GM21825 (cell line): ENCODE measurements around the gene CFAP97D1.
A peak's percentile ranks its signal among the peaks of the same experiment; 100 is the strongest.

ENCODE experiments used
- ATAC-seq: cut with Tn5 transposase; IDR thresholded peaks from one replicate; pipeline ENCODE4 v1.9.1; 2021; ENCODE audit warnings: mild to moderate bottlenecking, moderate library complexity; ENCODE audit not compliant: unreplicated experiment

Gene CFAP97D1

GRCh38 chr17:43767713-43768059 is 12.5 kb upstream of the CFAP97D1 start:
- ATAC-seq = no peak

- no peak for ATAC-seq
These were observed 11.9 kb upstream of the CFAP97D1 start for GRCh38 chr17:43768382-43768781.

- no peak for ATAC-seq
These were observed 11.3 kb upstream of the CFAP97D1 start for GRCh38 chr17:43768943-43769342.

GRCh38 chr17:43769426-43769825 is 10.8 kb upstream of the CFAP97D1 start:
- no peak for ATAC-seq

- no peak for ATAC-seq
These were observed 10.4 kb upstream of the CFAP97D1 start for GRCh38 chr17:43769859-43770258.

- ATAC-seq = no peak
These were observed 9.3 kb upstream of the CFAP97D1 start for GRCh38 chr17:43770957-43771356.

GRCh38 chr17:43771463-43771862 is 8.8 kb upstream of the CFAP97D1 start:
- no peak for ATAC-seq

- no peak for ATAC-seq
These were observed 7.2 kb upstream of the CFAP97D1 start for GRCh38 chr17:43772877-43773648.

GRCh38 chr17:43774304-43775250 is 5.7 kb upstream of the CFAP97D1 start:
- no peak for ATAC-seq

GRCh38 chr17:43778337-43779144 is 1.7 kb upstream of the CFAP97D1 start, which contains the start of gene DUSP3:
Gene DUSP3, minus strand, starts transcription at chr17:43778977. Its CDS starts 53 bp downstream, at chr17:43778924.
- peak; percentile 83 for ATAC-seq

- ATAC-seq = no peak
These were observed 800 bp upstream of the CFAP97D1 start for GRCh38 chr17:43779145-43780125.

- ATAC-seq = no peak
These were observed 2.9 kb downstream of the CFAP97D1 start for GRCh38 chr17:43782913-43783680.

GRCh38 chr17:43784068-43784467 is 3.8 kb downstream of the CFAP97D1 start:
- ATAC-seq = no peak

- ATAC-seq = no peak
These were observed 4.4 kb downstream of the CFAP97D1 start for GRCh38 chr17:43784628-43785101.

- no peak for ATAC-seq
These were observed 7.5 kb downstream of the CFAP97D1 start for GRCh38 chr17:43787728-43788127.

GRCh38 chr17:43788540-43788939 is 8.3 kb downstream of the CFAP97D1 start:
- no peak for ATAC-seq

- ATAC-seq = no peak
These were observed 9.2 kb downstream of the CFAP97D1 start for GRCh38 chr17:43789482-43789881.

GRCh38 chr17:43790311-43790940 is 10.2 kb downstream of the CFAP97D1 start:
- no peak for ATAC-seq
